SU-DHL-6 (cell line): ENCODE data around the gene LPIN1.

ENCODE experiments used
- H2AFZ ChIP-seq: fragments of 200-600 bp; sonication (generic); 2 replicates; pipeline ENCODE4 v1.6.1; 2014; ENCODE audit warnings: low read depth, mild to moderate bottlenecking, moderate library complexity, mixed read lengths, antibody characterized with exemption, low read length; ENCODE audit not compliant: severe bottlenecking
- H3F3A ChIP-seq: fragments of 200-600 bp; shearing (Covaris generic); 2 replicates; pipeline ENCODE4 v1.6.0; 2016; ENCODE audit warnings: antibody characterized with exemption, mild to moderate bottlenecking; ENCODE audit not compliant: insufficient read depth
- H3K27ac ChIP-seq: fragments of 200-600 bp; sonication (generic); 2 replicates; pipeline ENCODE4 v1.5.1; 2016; ENCODE audit warnings: low read depth, mild to moderate bottlenecking, low read length, moderate library complexity, mixed read lengths
- H3K27me3 ChIP-seq: fragments of 200-600 bp; sonication (generic), shearing (Covaris generic); 2 replicates; pipeline ENCODE4 v1.6.0; 2014; ENCODE audit warnings: mild to moderate bottlenecking, low read length
- H3K36me3 ChIP-seq: fragments of 200-600 bp; sonication (generic); 2 replicates; pipeline ENCODE4 v1.6.1; 2014; ENCODE audit warnings: mild to moderate bottlenecking, low read length, mixed read lengths
- H3K4me2 ChIP-seq: fragments of 300-600, 200-600 bp; shearing (Covaris generic), sonication (generic); 2 replicates; pipeline ENCODE4 v1.6.0; 2014; ENCODE audit warnings: low read length, low read depth, mild to moderate bottlenecking; ENCODE audit not compliant: poor library complexity, severe bottlenecking
- H3K4me3 ChIP-seq: fragments of 200-600 bp; sonication (generic); 2 replicates; pipeline ENCODE4 v1.5.1; 2014; ENCODE audit warnings: antibody characterized with exemption, low read length, mild to moderate bottlenecking, mixed read lengths; ENCODE audit not compliant: insufficient read depth, poor library complexity, severe bottlenecking
- H3K79me2 ChIP-seq: fragments of 200-600 bp; sonication (generic); 2 replicates; pipeline ENCODE4 v1.6.1; 2014; ENCODE audit warnings: mild to moderate bottlenecking, low read length, moderate library complexity; ENCODE audit not compliant: insufficient read depth
- H3K9ac ChIP-seq: fragments of 200-600 bp; sonication (generic); 2 replicates; pipeline ENCODE4 v1.7.0; 2014; ENCODE audit warnings: mild to moderate bottlenecking, low read length
- H3K9me2 ChIP-seq: fragments of 200-600 bp; sonication (generic); replicated peaks from 2 replicates; pipeline ENCODE4 v1.6.1; 2014; ENCODE audit warnings: low read length; ENCODE audit not compliant: insufficient read depth
- H3K9me3 ChIP-seq: fragments of 200-600 bp; sonication (generic); 2 replicates; pipeline ENCODE4 v1.6.1; 2014; ENCODE audit warnings: low read length, mixed read lengths; ENCODE audit not compliant: insufficient read depth
- H4K20me1 ChIP-seq: fragments of 200-600 bp; sonication (generic); 2 replicates; pipeline ENCODE4 v1.6.1; 2014; ENCODE audit warnings: low read depth, mild to moderate bottlenecking, antibody characterized with exemption, low read length, moderate library complexity, mixed read lengths
- EZH2phosphoT487 ChIP-seq: fragments of 200-600 bp; sonication (generic), shearing (Covaris generic); conservative IDR thresholded peaks from 2 replicates; pipeline ENCODE4 v1.6.1; 2018; ENCODE audit warnings: mild to moderate bottlenecking, antibody characterized with exemption, low read length, moderate library complexity, mixed read lengths
- TF ChIP-seq, protein P1 (sequence below): fragments of 200-600 bp; sonication (generic); IDR thresholded peaks from one replicate; pipeline ENCODE4 v1.5.1; 2017; ENCODE audit warnings: antibody characterized with exemption, mild to moderate bottlenecking, low read length, moderate library complexity; ENCODE audit not compliant: insufficient read depth, poor library complexity, severe bottlenecking

LPIN1 gene

DNA sequence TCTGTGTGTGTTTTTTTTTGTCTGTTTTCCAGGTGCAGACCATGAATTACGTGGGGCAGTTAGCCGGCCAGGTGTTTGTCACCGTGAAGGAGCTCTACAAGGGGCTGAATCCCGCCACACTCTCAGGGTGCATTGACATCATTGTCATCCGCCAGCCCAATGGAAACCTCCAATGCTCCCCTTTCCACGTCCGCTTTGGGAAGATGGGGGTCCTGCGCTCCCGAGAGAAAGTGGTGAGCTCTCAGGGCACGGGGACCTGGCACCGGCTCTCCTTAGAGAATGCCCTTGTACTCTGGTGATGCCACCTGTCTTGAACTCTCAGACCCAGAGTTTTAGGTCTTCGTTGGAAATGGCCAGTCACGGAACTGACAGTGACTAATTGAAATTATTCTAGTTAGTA, 19.1 kb downstream of the LPIN1 start:
- Histone ChIP-seq H3K4me2 (no peak overlapping the region), H3K4me3 (no peak overlapping the region), H3K79me2 (peaks cover 75% of the 10 kb centered on the region), H3K36me3 (peaks cover 27% of the 10 kb centered on the region), H3K9ac (no peak overlapping the region), H3K27ac (no peak overlapping the region), H2AFZ (no peak overlapping the region), H4K20me1 (peaks cover 11% of the 10 kb centered on the region; the same call in 1 of the 2 replicates), H3K9me2 (no peaks in the 10 kb centered on the region), H3K27me3 (no peaks in the 10 kb centered on the region), H3F3A (no peaks in the 10 kb centered on the region), H3K9me3 (no peaks in the 10 kb centered on the region)
- TF ChIP-seq EZH2phosphoT487: no peak
- TF ChIP-seq, protein P1, sequence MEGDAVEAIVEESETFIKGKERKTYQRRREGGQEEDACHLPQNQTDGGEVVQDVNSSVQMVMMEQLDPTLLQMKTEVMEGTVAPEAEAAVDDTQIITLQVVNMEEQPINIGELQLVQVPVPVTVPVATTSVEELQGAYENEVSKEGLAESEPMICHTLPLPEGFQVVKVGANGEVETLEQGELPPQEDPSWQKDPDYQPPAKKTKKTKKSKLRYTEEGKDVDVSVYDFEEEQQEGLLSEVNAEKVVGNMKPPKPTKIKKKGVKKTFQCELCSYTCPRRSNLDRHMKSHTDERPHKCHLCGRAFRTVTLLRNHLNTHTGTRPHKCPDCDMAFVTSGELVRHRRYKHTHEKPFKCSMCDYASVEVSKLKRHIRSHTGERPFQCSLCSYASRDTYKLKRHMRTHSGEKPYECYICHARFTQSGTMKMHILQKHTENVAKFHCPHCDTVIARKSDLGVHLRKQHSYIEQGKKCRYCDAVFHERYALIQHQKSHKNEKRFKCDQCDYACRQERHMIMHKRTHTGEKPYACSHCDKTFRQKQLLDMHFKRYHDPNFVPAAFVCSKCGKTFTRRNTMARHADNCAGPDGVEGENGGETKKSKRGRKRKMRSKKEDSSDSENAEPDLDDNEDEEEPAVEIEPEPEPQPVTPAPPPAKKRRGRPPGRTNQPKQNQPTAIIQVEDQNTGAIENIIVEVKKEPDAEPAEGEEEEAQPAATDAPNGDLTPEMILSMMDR: no peak

DNA sequence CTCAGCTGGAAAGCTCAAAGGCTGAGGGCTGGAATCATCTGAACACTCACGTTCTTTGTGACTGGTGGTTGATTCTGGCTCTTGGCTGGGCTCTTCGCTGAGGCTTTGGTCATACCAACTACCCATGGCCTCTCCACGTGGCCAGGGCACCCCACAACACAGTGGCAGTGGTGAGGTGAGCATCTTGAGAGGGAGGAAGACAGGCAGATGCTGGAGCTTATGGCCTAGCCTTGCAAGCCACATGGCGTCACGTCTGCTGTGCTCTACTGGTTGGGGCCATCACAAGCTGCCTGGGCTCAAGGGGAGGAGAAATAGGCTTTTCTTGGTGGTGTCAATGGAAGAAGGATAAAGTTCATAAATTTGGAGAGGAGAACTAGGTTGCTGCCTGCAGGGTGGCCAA, 19.6 kb downstream of the LPIN1 start:
- Histone ChIP-seq H3K27me3 (no peaks in the 10 kb centered on the region), H3K36me3 (peaks cover 33% of the 10 kb centered on the region), H3F3A (no peaks in the 10 kb centered on the region), H4K20me1 (peaks cover 11% of the 10 kb centered on the region; the same call in 1 of the 2 replicates), H3K4me3 (no peak overlapping the region), H3K27ac (no peak overlapping the region), H3K9me2 (no peaks in the 10 kb centered on the region), H3K4me2 (no peak overlapping the region), H3K9me3 (no peaks in the 10 kb centered on the region), H3K79me2 (peaks cover 70% of the 10 kb centered on the region), H2AFZ (no peak overlapping the region), H3K9ac (no peak overlapping the region)
- TF ChIP-seq, protein P1: no peak
- TF ChIP-seq EZH2phosphoT487: no peak

DNA sequence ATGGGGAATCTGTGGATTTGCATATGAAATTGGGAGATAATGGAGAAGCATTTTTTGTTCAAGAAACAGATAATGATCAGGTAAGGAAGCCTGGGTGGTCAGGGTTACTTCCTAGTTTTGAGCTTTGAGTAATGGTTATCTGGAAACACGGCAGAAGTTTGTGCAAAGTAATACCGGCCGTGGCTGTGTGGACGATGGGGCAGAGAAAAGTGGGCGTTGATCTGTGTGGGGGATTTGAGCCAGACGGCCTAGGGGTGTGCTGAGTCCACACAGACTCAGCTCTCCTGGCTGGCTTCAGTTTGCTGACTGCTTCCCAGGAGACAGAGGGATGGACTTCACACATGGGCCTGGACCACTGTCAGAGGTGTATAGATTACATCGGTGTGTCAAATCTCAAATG, 21.3 kb downstream of the LPIN1 start:
- TF ChIP-seq EZH2phosphoT487: no peak
- TF ChIP-seq, protein P1: no peak
- H3K36me3 ChIP-seq: peaks cover 50% of the 10 kb centered on the region
- H3K79me2 ChIP-seq: peaks cover 53% of the 10 kb centered on the region

More for the DNA sequence above, 21.3 kb downstream of the LPIN1 start:
- Histone ChIP-seq H3K27me3 (no peaks in the 10 kb centered on the region), H3K9me3 (no peaks in the 10 kb centered on the region), H3K4me2 (no peak overlapping the region), H4K20me1 (peaks cover 11% of the 10 kb centered on the region; the same call in 1 of the 2 replicates), H3K9me2 (no peaks in the 10 kb centered on the region), H3F3A (peaks cover 3% of the 10 kb centered on the region; the same call in 1 of the 2 replicates), H3K27ac (no peak overlapping the region), H3K4me3 (no peak overlapping the region), H2AFZ (no peak overlapping the region), H3K9ac (no peak overlapping the region)
